H9 (cell line): ENCODE results near the gene DPYSL3. TPM values are rescaled to one million over a fixed set of nuclear protein-coding genes. Genes with fewer than 3 reads are reported as not detected.

Source experiments
- DNase-seq: peaks from one replicate; pipeline ENCODE4 v3.0.0-alpha.2; 2017
- H2AFZ ChIP-seq: one replicate; pipeline ENCODE4 v1.6.1; 2013; ENCODE audit warnings: mild to moderate bottlenecking, low read length, control low read depth, moderate library complexity
- H2AK5ac ChIP-seq: 2 replicates; pipeline ENCODE4 v1.6.1; 2013; ENCODE audit warnings: low read length, control low read depth, mixed read lengths; ENCODE audit not compliant: insufficient read length
- H2BK120ac ChIP-seq: one replicate; pipeline ENCODE4 v1.6.1; 2013; ENCODE audit warnings: low read depth, mild to moderate bottlenecking, low read length, control low read depth, inconsistent platforms; ENCODE audit not compliant: poor library complexity, severe bottlenecking
- H2BK12ac ChIP-seq: 2 replicates; pipeline ENCODE4 v1.6.1; 2013; ENCODE audit warnings: low read length, control low read depth, mixed read lengths, low read depth; ENCODE audit not compliant: insufficient read length
- H2BK15ac ChIP-seq: 2 replicates; pipeline ENCODE4 v1.6.1; 2013; ENCODE audit warnings: low read depth, low read length, control low read depth
- H2BK20ac ChIP-seq: one replicate; pipeline ENCODE4 v1.6.1; 2013; ENCODE audit warnings: low read depth, mild to moderate bottlenecking, low read length, control low read depth, inconsistent platforms; ENCODE audit not compliant: poor library complexity, severe bottlenecking
- H2BK5ac ChIP-seq: 2 replicates; pipeline ENCODE4 v1.6.1; 2013; ENCODE audit warnings: low read length, control low read depth, mixed read lengths; ENCODE audit not compliant: insufficient read length
- H3K14ac ChIP-seq: 2 replicates; pipeline ENCODE4 v1.6.1; 2013; ENCODE audit warnings: low read length, control low read depth; ENCODE audit not compliant: insufficient read depth
- H3K18ac ChIP-seq: 2 replicates; pipeline ENCODE4 v1.6.1; 2013; ENCODE audit warnings: low read depth, mild to moderate bottlenecking, mixed read lengths, low read length, control low read depth; ENCODE audit not compliant: insufficient read length
- H3K23ac ChIP-seq: 2 replicates; pipeline ENCODE4 v1.6.1; 2013; ENCODE audit warnings: low read length, control low read depth, mixed read lengths, low read depth; ENCODE audit not compliant: insufficient read length
- H3K23me2 ChIP-seq: 2 replicates; pipeline ENCODE4 v1.6.1; 2013; ENCODE audit warnings: low read depth, mild to moderate bottlenecking, mixed read lengths, low read length, control low read depth; ENCODE audit not compliant: insufficient read length, poor library complexity, severe bottlenecking
- H3K27ac ChIP-seq: 2 replicates; pipeline ENCODE4 v1.5.1; 2013; ENCODE audit warnings: low read length, control low read depth, mixed read lengths, low read depth; ENCODE audit not compliant: insufficient read length
- H3K27me3 ChIP-seq: 2 replicates; pipeline ENCODE4 v1.6.1; 2013; ENCODE audit warnings: low read length, control low read depth, inconsistent platforms; ENCODE audit not compliant: insufficient read depth
- H3K4ac ChIP-seq: 2 replicates; pipeline ENCODE4 v1.6.1; 2013; ENCODE audit warnings: low read depth, mild to moderate bottlenecking, control low read depth, inconsistent platforms, low read length, moderate library complexity
- H3K4me1 ChIP-seq: 2 replicates; pipeline ENCODE4 v1.6.1; 2013; ENCODE audit warnings: low read length, control low read depth, inconsistent platforms; ENCODE audit not compliant: insufficient read depth
- H3K4me2 ChIP-seq: 2 replicates; pipeline ENCODE4 v1.6.1; 2013; ENCODE audit warnings: low read length, control low read depth, mixed read lengths; ENCODE audit not compliant: insufficient read length, insufficient read depth
- H3K56ac ChIP-seq: 2 replicates; pipeline ENCODE4 v1.6.1; 2013; ENCODE audit warnings: low read depth, mild to moderate bottlenecking, mixed read lengths, low read length, control low read depth; ENCODE audit not compliant: insufficient read length
- H3K79me1 ChIP-seq: 2 replicates; pipeline ENCODE4 v1.6.1; 2013; ENCODE audit warnings: low read depth, mild to moderate bottlenecking, moderate library complexity, low read length, control low read depth, inconsistent platforms; ENCODE audit not compliant: insufficient read depth, poor library complexity, severe bottlenecking
- H3K79me2 ChIP-seq: 2 replicates; pipeline ENCODE4 v1.6.1; 2013; ENCODE audit warnings: low read length, control low read depth, inconsistent platforms; ENCODE audit not compliant: insufficient read depth
- H3K9ac ChIP-seq: 2 replicates; pipeline ENCODE4 v1.6.1; 2013; ENCODE audit warnings: low read length, control low read depth, mixed read lengths; ENCODE audit not compliant: insufficient read length; ENCODE audit errors: extremely low read depth
- H3K9me3 ChIP-seq: one replicate; pipeline ENCODE4 v1.6.1; 2013; ENCODE audit warnings: low read depth, low read length, inconsistent platforms; ENCODE audit not compliant: control insufficient read depth
- H3T11ph ChIP-seq: one replicate; pipeline ENCODE4 v1.6.1; 2013; ENCODE audit warnings: mild to moderate bottlenecking, low read length, control low read depth, inconsistent platforms
- H4K20me1 ChIP-seq: one replicate; pipeline ENCODE4 v1.6.1; 2013; ENCODE audit not compliant: control insufficient read depth, insufficient read length, insufficient read depth
- H4K5ac ChIP-seq: 2 replicates; pipeline ENCODE4 v1.6.1; 2013; ENCODE audit warnings: low read depth, mild to moderate bottlenecking, mixed read lengths, low read length, control low read depth; ENCODE audit not compliant: insufficient read length
- H4K8ac ChIP-seq: replicated peaks from 2 replicates; pipeline ENCODE4 v1.6.1; 2013; ENCODE audit warnings: low read length, control low read depth, mixed read lengths, low read depth; ENCODE audit not compliant: insufficient read length
- H4K91ac ChIP-seq: 2 replicates; pipeline ENCODE4 v1.6.1; 2013; ENCODE audit warnings: low read depth, mild to moderate bottlenecking, moderate library complexity, mixed read lengths, low read length, control low read depth; ENCODE audit not compliant: insufficient read length
- H3K27ac Mint-ChIP-seq, 3 experiments: 2 replicates in 2 of 3; 3 replicates in 1 of 3; pipeline ENCODE4 v1.8.0; 2020 to 2021; ENCODE audit warnings: mixed read lengths in 3 of 3, mild to moderate bottlenecking in 1 of 3, moderate library complexity in 1 of 3
- H3K27me3 Mint-ChIP-seq: 2 replicates; pipeline ENCODE4 v1.8.0; 2021; ENCODE audit warnings: low read depth, mild to moderate bottlenecking, moderate library complexity, mixed read lengths
- H3K36me3 Mint-ChIP-seq, 3 experiments: 2 replicates in 2 of 3; 3 replicates in 1 of 3; pipeline ENCODE4 v1.8.0; 2020 to 2021; ENCODE audit warnings: low read depth in 3 of 3, mixed read lengths in 3 of 3; ENCODE audit not compliant: insufficient read depth in 1 of 3
- H3K4me1 Mint-ChIP-seq, 2 experiments: 2 replicates each; pipeline ENCODE4 v1.8.0; 2020; ENCODE audit warnings: mixed read lengths in 2 of 2
- H3K4me3 Mint-ChIP-seq, 2 experiments: 2 replicates in 1 of 2; 3 replicates in 1 of 2; pipeline ENCODE4 v1.8.0; 2020 to 2021; ENCODE audit warnings: mild to moderate bottlenecking in 2 of 2, mixed read lengths in 2 of 2, moderate library complexity in 1 of 2
- H3K9me3 Mint-ChIP-seq, 2 experiments: 2 replicates in 1 of 2; 3 replicates in 1 of 2; pipeline ENCODE4 v1.8.0; 2020; ENCODE audit warnings: mild to moderate bottlenecking in 2 of 2, mixed read lengths in 2 of 2, moderate library complexity in 1 of 2
- CTCF ChIP-seq: fragments of 200-600 bp; sonication (generic); conservative IDR thresholded peaks from 3 replicates; pipeline ENCODE4 v1.8.0; 2021; ENCODE audit warnings: antibody characterized with exemption, mild to moderate bottlenecking
- WGBS: extraction: QIAGEN DNeasy Blood & Tissue Kit; methylation state at CpG from one replicate; pipeline ENCODE4 v1.1.7; 2013; ENCODE audit warnings: missing lambda C conversion rate, low lambda C conversion rate, mixed read lengths; ENCODE audit not compliant: insufficient read length; ENCODE audit errors: extremely low coverage; 5-methylcytosine and 5-hydroxymethylcytosine counted together
- total RNA-seq: library from RNA; stranded (reverse); gene quantifications from 2 replicates; pipeline ENCODE4 v1.2.1, GENCODE V29; 2021

DPYSL3 gene
- total RNA-seq, 1 experiment from 2014 or later = 515 TPM

DNA sequence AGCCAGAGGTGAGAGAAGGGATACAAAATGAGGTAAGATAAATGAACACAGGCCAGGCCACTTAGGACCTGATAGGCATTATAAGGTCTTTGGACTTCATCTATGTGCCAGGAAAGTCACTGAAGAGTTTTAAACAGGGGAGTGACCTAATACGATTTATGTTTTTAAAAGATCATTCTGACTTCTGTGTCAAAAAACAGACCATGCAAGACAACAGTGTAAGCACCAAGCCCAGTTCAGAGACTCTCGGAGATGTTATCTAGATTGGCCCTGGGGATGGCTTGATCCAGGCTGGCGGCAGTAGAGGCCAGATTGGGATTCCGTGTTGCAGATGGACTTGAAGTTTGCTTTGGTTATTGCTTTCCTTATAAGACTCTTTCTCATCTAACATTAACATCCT is 43.0 kb upstream of the DPYSL3 start:
- Histone ChIP-seq H3K79me1 (no peaks in the 10 kb centered on the region), H3T11ph (no peak overlapping the region), H2BK120ac (no peak overlapping the region), H2BK15ac (no peak overlapping the region), H3K27ac (no peak overlapping the region), H3K9me3 (no peaks in the 10 kb centered on the region), H3K9ac (no peak overlapping the region), H3K14ac (no peak overlapping the region), H2BK20ac (no peak overlapping the region), H2AK5ac (no peak overlapping the region), H3K27me3 (no peaks in the 10 kb centered on the region), H3K4me1 (peaks cover 1% of the 10 kb centered on the region; the same call in 1 of the 2 replicates), H3K23me2 (no peaks in the 10 kb centered on the region), H3K79me2 (no peaks in the 10 kb centered on the region), H4K91ac (no peak overlapping the region), H4K5ac (no peak overlapping the region), H4K20me1 (no peaks in the 10 kb centered on the region), H4K8ac (no peak overlapping the region), H3K56ac (no peak overlapping the region), H2AFZ (no peak overlapping the region), H2BK12ac (no peak overlapping the region), H3K23ac (no peak overlapping the region), H3K18ac (no peak overlapping the region), H3K4ac (no peak overlapping the region), H2BK5ac (no peak overlapping the region), H3K4me2 (no peak overlapping the region)
- TF ChIP-seq CTCF = no peak
- no peak overlapping the region for H3K27ac Mint-ChIP-seq
- no CpG with 5 or more reads among the region's 4 CpGs for WGBS
- peaks cover 3 to 6% of the 10 kb centered on the region in 2 experiments; a peak in 3 of 5 replicates for H3K9me3 Mint-ChIP-seq
- no peaks in the 10 kb centered on the region; a peak in 1 of 7 replicates for H3K36me3 Mint-ChIP-seq
- H3K4me1 Mint-ChIP-seq = peaks cover 24 to 25% of the 10 kb centered on the region in 2 experiments
- H3K27me3 Mint-ChIP-seq = no peaks in the 10 kb centered on the region
- no peak for DNase-seq
- no peak overlapping the region for H3K4me3 Mint-ChIP-seq
